Gastroesophageal sphincter (tissue), 4 donors: ENCODE results near the gene MEAF6. TPM values are rescaled to one million over a fixed set of nuclear protein-coding genes. Genes with fewer than 3 reads are reported as not detected.
A peak's percentile ranks its signal among the peaks of the same experiment; 100 is the strongest.

ENCODE experiments used
- ATAC-seq: fragments of 150-250 bp; one replicate; pipeline ENCODE4 v1.9.1; 2016; ENCODE audit warnings: mild to moderate bottlenecking, moderate library complexity
- H3K27ac ChIP-seq, 4 donors: fragments of 200-600 bp; sonication (generic) in 3 of 4; 1 replicate in 3 of 4; 2 replicates in 1 of 4; pipeline ENCODE4 v1.5.1; 2016 to 2019
- H3K27me3 ChIP-seq: fragments of 200-600 bp; sonication (generic); one replicate; pipeline ENCODE4 v1.5.1; 2019
- H3K36me3 ChIP-seq, 2 donors: fragments of 200-600 bp; sonication (generic); one replicate each; pipeline ENCODE4 v1.5.1; 2019; ENCODE audit warnings: control low read depth in 1 of 2
- H3K4me1 ChIP-seq, 3 donors: fragments of 200-600 bp; sonication (generic); 1 replicate in 2 of 3; 2 replicates in 1 of 3; pipeline ENCODE4 v1.5.1; 2016 to 2019; ENCODE audit warnings: control low read depth in 2 of 3
- H3K4me3 ChIP-seq, 2 donors: fragments of 200-600 bp; sonication (generic); one replicate each; pipeline ENCODE4 v1.5.1; 2019; ENCODE audit warnings: mild to moderate bottlenecking in 1 of 2, moderate library complexity in 1 of 2
- H3K9me3 ChIP-seq, 3 donors: fragments of 200-600 bp; sonication (generic); one replicate each; pipeline ENCODE4 v1.5.1; 2017 to 2019; ENCODE audit warnings: control low read depth in 2 of 3
- EP300 ChIP-seq: sonication (generic); formaldehyde crosslinking; IDR thresholded peaks from one replicate; pipeline ENCODE4 v1.6.1; 2017; ENCODE audit warnings: antibody characterized with exemption, mild to moderate bottlenecking
- POLR2A ChIP-seq, 2 donors: fragments of 450-650 bp; IDR thresholded peaks; one replicate each; pipeline ENCODE4 v1.6.1; 2017; ENCODE audit warnings: antibody characterized with exemption in 2 of 2, mild to moderate bottlenecking in 2 of 2, moderate library complexity in 1 of 2
- POLR2AphosphoS5 ChIP-seq: sonication (generic); formaldehyde crosslinking; IDR thresholded peaks from one replicate; pipeline ENCODE4 v1.6.1; 2017; ENCODE audit warnings: antibody characterized with exemption
- WGBS, 2 donors: methylation state at CpG; one replicate each; pipeline ENCODE4 v1.1.5; 2018; ENCODE audit warnings: low coverage in 1 of 2; 5-methylcytosine and 5-hydroxymethylcytosine counted together
- total RNA-seq, 4 donors: library from RNA; depleted of rRNA; stranded (reverse); fragments of >200 nt; gene quantifications; one replicate each; pipeline ENCODE4 v1.1.0, GENCODE V29; 2016
- TF ChIP-seq, protein P1 (sequence below), 4 experiments: fragments of 200-600 bp in 2 of 4; fragments of 450-650 bp in 2 of 4; sonication (generic) in 1 of 4; IDR thresholded peaks; one replicate each; pipeline ENCODE4 v1.5.1; 2017 to 2019; ENCODE audit warnings: antibody characterized with exemption in 4 of 4, mild to moderate bottlenecking in 2 of 4, moderate library complexity in 2 of 4

MEAF6 gene
- total RNA-seq, 4 donors from 2014 or later = 89.7 to 129 (median 100) TPM

DNA sequence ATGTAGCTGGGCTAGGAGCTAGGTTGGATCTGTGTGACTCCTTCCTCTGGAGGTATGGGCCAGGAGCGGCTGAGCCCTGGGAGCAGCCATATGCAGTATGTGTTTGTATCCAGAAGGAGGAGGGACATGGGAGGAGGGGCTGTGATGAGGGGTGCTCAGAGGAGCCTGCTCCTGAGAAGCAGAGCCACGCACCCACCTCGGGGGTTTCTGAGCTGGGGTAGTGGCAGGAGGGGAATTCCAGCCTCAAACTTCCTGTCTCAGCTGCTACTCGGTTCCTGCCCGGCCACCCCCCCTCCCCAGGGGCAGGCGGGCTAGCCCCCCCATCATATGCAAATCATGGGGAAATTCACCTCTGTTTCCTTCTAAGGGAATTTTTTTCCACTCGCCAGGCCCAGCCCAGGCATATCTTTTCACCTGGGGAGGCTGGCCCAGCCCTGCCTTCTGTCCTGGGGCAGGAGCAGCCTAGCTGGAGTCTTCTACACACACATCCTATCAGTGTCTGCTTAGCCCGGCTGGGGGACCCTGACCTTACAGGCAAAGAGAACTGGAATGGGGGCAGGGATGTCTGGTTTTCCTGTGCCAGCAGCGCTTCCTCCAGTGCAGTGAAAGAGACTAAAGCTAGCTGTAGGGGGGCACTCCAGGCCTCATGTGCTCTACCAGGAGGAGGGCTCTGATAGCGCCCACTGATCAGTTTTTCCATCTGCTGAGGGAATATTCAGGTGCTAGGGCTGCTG lies 37.2 kb downstream of the MEAF6 start:
- peaks cover 0 to 83% (median 58%) of the 10 kb centered on the region in 3 donors for H3K4me1 ChIP-seq
- no peak for ATAC-seq
- H3K27me3 ChIP-seq = no peaks in the 10 kb centered on the region
- TF ChIP-seq POLR2A (IDR thresholded peaks at IDR 0.05) (no peak), POLR2AphosphoS5 (peak; percentile 8)
- H3K4me3 ChIP-seq = peak overlapping the region; percentile 65 to 80
- peaks cover 0 to 46% of the 10 kb centered on the region in 2 donors for H3K36me3 ChIP-seq
- peak overlapping the region; percentile 88 to 96 (median 94) for H3K27ac ChIP-seq
- H3K9me3 ChIP-seq = no peaks in the 10 kb centered on the region
- 0 to 20% methylated on average over 1 of the region's 10 CpGs for WGBS, 2 donors

DNA sequence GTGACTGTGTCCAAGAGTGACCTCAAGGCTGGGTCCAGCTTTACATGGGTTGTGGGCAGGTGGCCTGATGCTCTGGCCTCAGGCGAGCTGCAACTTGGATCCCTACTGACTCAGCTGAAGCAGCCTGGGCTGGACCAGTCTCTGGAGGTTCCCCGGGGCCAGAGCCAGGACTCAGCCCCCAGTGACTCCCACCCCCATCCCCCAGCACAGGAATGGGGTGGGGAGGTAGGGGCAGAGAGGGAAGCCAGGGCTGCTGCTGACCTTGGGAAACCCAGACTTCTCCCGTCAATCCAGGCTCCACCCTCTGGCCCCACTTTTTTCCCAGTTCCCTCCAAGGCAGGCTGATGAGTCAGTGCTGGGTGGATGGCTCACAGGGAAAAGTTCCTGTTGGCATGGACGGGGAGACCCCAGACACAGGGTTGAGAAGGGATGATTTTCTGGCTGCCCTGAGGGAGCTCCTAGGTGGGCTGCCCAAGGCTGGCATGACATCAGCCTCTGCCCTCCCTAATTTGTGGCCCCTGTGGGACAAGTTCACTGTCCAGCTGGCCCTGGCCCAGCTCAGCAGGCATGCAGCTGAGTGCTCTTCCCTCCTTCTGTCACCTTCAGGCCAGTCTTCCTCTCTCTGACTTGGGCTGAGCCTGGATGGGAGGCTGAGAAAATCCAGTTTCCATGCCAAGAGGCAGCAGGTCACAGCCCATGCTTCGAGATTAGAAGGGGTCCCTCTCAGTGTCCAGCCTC lies 37.9 kb downstream of the MEAF6 start:
- peak overlapping the region; percentile 88 to 96 (median 94) for H3K27ac ChIP-seq
- 0% methylated on average over 1 of the region's 5 CpGs; no CpG with 5 or more reads in 1 of the 2 donors for WGBS, 2 donors
- H3K36me3 ChIP-seq = peaks cover 0 to 38% of the 10 kb centered on the region in 2 donors
- peak; percentile 52 for ATAC-seq
- H3K4me1 ChIP-seq = peaks cover 0 to 90% (median 64%) of the 10 kb centered on the region in 3 donors
- TF ChIP-seq EP300 (no peak), POLR2AphosphoS5 (peak; percentile 66), POLR2A (IDR thresholded peaks at IDR 0.05) (no peak)
- H3K9me3 ChIP-seq = no peaks in the 10 kb centered on the region
- H3K27me3 ChIP-seq = no peaks in the 10 kb centered on the region
- peak overlapping the region; percentile 65 to 80 for H3K4me3 ChIP-seq

DNA sequence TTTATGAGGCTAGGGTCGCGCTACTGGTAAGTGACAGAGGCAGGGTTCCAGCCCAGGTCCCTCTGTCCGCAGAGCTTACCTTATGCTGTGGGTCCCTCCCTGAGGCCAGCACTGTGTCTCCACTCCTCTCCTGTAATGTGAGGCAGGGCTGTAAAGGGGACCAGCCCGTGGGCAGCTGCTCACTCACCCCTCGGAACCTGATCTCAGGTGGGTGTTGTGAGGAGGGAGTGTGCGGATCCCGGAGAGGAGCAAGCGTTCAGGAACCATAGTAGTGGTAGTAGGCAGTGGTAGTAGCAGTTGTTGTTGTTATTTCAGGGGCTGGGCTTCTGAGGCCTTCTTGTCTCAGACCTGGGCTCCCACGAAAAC lies 38.5 kb downstream of the MEAF6 start:
- 74% methylated on average over 3 of the region's 9 CpGs; no CpG with 5 or more reads in 1 of the 2 donors for WGBS, 2 donors
- Histone ChIP-seq H3K4me1 (peaks cover 0 to 92% (median 69%) of the 10 kb centered on the region in 3 donors), H3K27me3 (no peaks in the 10 kb centered on the region), H3K9me3 (no peaks in the 10 kb centered on the region), H3K36me3 (peaks cover 0 to 33% of the 10 kb centered on the region in 2 donors), H3K27ac (peak overlapping the region; percentile 88 to 96 (median 94)), H3K4me3 (peak overlapping the region; percentile 65 to 80)
- TF ChIP-seq, protein P1, sequence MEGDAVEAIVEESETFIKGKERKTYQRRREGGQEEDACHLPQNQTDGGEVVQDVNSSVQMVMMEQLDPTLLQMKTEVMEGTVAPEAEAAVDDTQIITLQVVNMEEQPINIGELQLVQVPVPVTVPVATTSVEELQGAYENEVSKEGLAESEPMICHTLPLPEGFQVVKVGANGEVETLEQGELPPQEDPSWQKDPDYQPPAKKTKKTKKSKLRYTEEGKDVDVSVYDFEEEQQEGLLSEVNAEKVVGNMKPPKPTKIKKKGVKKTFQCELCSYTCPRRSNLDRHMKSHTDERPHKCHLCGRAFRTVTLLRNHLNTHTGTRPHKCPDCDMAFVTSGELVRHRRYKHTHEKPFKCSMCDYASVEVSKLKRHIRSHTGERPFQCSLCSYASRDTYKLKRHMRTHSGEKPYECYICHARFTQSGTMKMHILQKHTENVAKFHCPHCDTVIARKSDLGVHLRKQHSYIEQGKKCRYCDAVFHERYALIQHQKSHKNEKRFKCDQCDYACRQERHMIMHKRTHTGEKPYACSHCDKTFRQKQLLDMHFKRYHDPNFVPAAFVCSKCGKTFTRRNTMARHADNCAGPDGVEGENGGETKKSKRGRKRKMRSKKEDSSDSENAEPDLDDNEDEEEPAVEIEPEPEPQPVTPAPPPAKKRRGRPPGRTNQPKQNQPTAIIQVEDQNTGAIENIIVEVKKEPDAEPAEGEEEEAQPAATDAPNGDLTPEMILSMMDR (IDR thresholded peaks at IDR 0.05) = no peak
- TF ChIP-seq POLR2A (IDR thresholded peaks at IDR 0.05) (no peak), EP300 (no peak), POLR2AphosphoS5 (no peak)
- ATAC-seq = no peak

DNA sequence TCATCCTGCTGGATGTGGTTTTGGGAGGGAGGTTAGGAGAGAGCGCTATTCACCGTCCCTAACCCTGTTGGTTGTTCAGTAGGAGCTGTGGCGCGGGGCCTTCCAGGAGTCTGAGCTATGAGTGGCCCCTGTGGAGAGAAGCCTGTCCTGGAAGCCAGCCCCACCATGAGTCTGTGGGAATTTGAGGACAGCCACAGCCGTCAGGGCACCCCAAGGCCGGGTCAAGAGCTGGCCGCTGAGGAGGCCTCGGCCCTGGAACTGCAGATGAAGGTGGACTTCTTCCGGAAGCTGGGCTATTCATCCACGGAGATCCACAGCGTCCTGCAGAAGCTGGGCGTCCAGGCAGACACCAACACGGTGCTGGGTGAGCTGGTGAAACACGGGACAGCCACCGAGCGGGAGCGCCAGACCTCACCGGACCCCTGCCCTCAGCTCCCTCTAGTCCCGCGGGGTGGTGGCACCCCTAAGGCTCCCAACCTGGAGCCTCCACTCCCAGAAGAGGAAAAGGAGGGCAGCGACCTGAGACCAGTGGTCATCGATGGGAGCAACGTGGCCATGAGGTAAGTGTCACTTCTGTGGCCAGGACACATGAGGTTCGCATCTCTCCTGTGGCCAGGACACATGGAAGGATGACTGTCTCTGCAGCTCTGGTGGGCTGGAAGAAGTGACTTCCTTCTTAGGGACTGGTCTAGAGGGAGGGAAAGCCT lies 39.0 kb downstream of the MEAF6 start:
- Histone ChIP-seq H3K9me3 (no peaks in the 10 kb centered on the region), H3K36me3 (peaks cover 0 to 28% of the 10 kb centered on the region in 2 donors), H3K4me3 (peak overlapping the region; percentile 65 to 80), H3K27ac (peak overlapping the region; percentile 88 to 96 (median 94)), H3K4me1 (peaks cover 0 to 92% (median 73%) of the 10 kb centered on the region in 3 donors), H3K27me3 (no peaks in the 10 kb centered on the region)
- ATAC-seq = no peak
- WGBS, 2 donors = 72% methylated on average over 12 of the region's 24 CpGs; no CpG with 5 or more reads in 1 of the 2 donors
- no peak for TF ChIP-seq POLR2A (IDR thresholded peaks at IDR 0.05)
- TF ChIP-seq EP300 = no peak
- TF ChIP-seq POLR2AphosphoS5 = no peak
- TF ChIP-seq, protein P1 (IDR thresholded peaks at IDR 0.05) = no peak

DNA sequence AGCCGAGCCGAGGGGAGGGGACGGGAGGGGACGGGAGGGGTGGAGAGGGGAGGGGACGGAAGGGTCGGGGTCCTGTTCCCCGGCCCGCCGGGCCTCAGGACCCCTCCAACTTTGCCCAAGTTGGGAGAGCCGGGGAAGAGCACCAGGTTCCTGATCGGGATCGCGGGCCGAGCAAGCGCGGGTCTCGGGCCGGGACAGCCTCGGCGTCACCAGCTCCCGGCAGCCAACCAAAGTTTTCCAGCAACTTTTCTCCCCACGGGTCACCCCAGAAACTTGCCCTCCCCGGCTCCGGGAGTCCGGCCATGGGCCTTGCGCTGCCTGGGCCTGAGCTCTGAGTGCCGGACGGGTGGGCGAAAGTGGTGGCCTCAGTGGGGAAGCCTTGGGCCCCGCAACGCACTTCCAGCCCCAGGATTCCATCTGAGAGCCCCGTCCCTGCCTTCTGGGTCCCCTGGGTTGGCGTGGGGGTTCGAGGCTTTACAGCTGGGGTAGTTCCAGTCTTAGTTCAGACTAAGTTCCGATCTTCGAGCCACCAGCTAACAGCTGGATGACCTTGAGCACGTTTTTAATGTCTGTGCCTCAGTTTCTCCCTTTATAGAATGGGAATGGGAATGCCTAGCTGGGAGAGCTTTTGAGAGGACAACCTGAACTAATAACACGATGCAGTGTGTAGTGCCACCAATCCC lies 39.7 kb downstream of the MEAF6 start:
- Histone ChIP-seq H3K4me1 (peaks cover 0 to 86% (median 68%) of the 10 kb centered on the region in 3 donors), H3K27me3 (no peaks in the 10 kb centered on the region), H3K27ac (peak overlapping the region; percentile 88 to 96 (median 94)), H3K36me3 (peaks cover 0 to 21% of the 10 kb centered on the region in 2 donors), H3K4me3 (peak overlapping the region; percentile 65 to 80), H3K9me3 (no peaks in the 10 kb centered on the region)
- peak; percentile 11 for ATAC-seq
- 0% methylated on average over 1 to 6 of the region's 38 CpGs for WGBS, 2 donors
- no peak for TF ChIP-seq POLR2AphosphoS5
- TF ChIP-seq POLR2A (IDR thresholded peaks at IDR 0.05) = no peak
- TF ChIP-seq EP300 = no peak
- TF ChIP-seq, protein P1 (IDR thresholded peaks at IDR 0.05) = no peak
